ENCODE results near the gene TRABD2A.

TRABD2A gene

DNA sequence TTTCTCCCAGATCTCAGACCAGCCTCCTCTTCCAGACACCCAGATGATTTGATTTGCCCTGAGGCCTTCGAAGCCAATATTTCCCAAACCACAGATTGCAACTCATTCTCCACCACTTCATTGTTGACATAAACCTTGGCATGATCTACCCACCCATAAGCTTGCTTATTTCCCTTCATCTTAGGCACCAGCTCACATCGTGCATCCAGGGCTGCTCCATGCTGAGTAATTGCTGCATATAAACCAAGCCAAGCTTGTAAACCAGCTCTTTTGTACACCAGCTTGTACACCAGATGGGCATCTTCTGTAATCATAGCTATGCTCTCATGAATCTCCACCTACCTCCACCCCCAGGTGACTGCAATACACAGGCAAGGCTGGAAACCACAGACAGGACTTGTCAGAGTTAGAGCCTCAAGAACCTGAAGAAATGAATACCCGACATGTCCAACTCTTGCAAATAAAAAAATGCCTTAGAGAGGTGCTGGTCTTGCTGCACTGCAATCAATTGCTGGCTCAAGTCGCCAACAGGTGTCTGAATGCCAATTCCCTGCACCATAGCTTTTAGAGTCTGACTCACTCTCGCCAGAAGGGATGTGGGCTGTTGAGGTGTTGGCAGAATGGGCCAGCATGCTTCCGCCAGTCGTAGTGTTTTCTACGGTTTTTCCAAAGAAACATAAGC lies 31.5 kb downstream of the TRABD2A start:
- no peak for DNase-seq (ENCODE audit: low read depth)

GRCh38 chr2:84847326-84848050 lies 33.4 kb downstream of the TRABD2A start:
- DNase-seq (ENCODE audit: low read depth), result no peak

- no peak for DNase-seq (ENCODE audit: low read depth)
Measured at GRCh38 chr2:84846741-84847142, 34.1 kb downstream of the TRABD2A start.

DNA sequence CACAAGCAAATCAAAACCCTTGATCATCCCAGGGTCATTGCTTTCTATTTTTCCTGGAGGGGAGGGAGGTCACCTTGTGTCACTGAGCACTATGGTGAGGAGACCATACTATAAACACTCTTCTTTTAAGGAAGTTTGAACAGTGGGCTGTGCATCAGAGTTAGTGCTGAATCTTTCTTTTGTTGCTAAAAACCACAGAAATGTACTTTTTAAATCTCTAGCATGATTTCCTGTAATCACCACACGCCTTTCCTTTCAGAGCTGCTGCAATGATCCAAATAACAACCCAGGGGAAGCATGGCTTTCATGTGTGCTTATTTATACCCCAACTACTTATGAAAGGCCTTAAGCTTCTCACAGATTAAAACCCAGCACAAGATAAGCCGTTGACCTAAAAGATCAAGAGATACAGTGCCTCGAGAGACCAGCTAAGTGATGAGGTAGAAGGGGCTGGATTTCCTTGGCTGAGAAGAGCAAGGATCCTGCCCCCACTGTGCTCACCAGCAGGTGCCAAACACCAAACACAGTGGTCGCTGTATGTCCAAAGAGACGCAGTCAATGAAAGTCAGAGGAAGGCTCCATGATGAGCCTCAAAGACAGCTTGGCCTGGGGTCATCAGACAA lies 34.7 kb downstream of the TRABD2A start:
- no peak for DNase-seq (ENCODE audit: low read depth)

GRCh38 chr2:84844141-84844540 lies 36.7 kb downstream of the TRABD2A start:
- DNase-seq (ENCODE audit: low read depth), result no peak

GRCh38 chr2:84841577-84841976 lies 39.3 kb downstream of the TRABD2A start:
- DNase-seq (ENCODE audit: low read depth), result no peak

DNA sequence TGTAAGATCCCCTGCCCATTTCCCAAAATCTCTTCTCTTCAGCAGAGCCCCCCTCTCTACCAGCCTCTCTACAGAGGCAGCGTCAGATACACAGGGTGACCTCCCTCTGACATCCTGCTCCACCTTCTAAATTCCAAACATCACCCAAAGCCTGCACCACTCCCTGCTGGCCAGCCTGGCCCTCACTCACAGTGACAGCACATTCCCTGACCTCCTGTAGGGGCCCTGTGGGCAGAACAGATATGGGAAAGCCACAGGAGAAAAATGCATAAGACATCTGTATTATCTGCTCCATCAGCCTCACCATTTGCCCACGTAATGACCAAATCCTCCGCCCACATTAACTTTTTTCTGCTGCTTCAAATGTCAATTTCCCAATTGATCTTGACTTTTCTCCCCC lies 40.6 kb downstream of the TRABD2A start:
- no peak for DNase-seq (ENCODE audit: low read depth)

DNA sequence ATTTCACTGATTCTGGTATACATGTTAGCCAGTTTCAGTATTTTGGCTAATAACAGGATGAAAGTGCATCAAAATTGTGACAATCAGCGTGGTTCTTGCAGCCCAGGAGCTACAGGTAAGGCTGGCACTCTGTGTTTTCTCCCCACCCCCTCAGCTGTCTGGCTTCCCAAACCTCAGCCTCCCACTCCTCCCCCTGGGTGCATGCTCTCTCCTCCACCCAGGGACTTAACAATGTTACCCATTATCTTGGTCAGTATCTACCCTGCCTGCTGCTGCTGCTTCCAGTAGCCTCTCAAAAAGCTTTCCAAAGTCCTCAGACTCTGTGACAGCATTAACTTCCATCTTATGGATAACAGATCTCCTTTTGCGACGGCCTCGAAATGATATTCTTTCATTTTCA lies 41.0 kb downstream of the TRABD2A start:
- no peak for DNase-seq (ENCODE audit: low read depth)

GRCh38 chr2:84838434-84839145 lies 42.3 kb downstream of the TRABD2A start:
- DNase-seq (ENCODE audit: low read depth), result no peak

GRCh38 chr2:84836215-84836614 lies 44.7 kb downstream of the TRABD2A start:
- no peak for DNase-seq (ENCODE audit: low read depth)

DNA sequence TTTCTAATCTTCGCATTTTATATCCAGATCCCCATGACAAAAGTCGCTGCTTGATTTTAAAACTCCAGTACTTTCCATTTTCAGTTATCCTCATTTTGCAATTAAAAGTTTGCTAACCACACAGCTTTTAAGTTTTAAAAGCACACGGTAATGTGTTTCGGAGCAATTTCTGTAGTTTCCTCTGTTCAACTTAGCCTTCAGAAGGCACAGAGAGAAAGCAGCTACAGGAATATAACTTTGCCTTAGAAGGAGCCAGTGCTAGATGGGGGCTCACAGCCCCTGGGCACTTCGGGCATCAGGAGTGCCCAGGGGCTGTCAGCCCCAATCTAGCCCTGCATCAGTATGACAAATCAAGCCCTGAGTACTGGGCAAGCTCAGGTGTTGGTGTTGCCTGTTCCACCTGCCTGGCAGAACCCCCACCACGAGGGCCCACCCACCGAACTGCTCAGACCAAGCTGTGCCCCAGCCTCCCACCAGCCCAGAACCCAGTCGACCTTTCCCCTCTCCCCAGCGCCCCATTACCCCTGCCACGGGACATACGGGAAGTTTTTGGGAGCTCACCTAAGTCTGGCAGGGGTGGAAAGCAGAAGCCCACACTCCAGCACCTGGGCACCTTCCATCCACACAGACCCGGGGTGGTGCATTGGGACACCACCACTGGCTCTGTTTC lies 47.3 kb downstream of the TRABD2A start:
- DNase-seq (ENCODE audit: low read depth), result no peak

DNA sequence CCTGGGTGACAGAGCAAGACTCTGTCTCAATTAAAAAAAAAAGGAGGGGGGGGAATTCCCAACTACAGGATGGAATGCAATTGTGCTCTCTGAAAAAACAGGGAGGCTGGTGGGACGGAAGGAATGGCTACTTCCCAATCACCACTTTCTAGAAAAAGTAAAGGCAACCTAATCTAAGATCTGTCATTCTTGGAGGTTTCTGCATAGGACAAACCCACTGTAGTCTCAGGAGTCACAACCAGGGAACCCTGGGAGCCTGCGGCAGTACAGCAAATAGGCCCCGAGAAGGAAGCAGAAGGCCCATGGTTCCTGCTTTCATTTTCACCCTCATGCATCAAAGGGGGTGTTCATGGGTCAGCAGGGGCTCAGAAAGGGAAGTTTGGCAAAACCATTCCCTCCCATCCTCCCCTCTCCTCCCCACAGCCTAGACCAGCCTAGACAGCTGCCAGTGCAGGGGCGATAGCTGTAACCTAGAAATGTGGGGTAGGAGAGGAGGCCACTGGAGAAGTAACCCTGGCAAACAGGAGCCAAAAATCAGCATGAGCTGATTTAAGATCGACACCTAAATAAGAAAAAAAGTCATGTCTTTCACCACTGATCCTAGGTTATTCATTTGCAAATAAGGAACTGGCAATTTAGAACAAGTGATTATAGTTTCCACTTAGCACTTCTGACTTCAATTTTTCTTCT lies 48.0 kb downstream of the TRABD2A start:
- DNase-seq (ENCODE audit: low read depth), result no peak

DNA sequence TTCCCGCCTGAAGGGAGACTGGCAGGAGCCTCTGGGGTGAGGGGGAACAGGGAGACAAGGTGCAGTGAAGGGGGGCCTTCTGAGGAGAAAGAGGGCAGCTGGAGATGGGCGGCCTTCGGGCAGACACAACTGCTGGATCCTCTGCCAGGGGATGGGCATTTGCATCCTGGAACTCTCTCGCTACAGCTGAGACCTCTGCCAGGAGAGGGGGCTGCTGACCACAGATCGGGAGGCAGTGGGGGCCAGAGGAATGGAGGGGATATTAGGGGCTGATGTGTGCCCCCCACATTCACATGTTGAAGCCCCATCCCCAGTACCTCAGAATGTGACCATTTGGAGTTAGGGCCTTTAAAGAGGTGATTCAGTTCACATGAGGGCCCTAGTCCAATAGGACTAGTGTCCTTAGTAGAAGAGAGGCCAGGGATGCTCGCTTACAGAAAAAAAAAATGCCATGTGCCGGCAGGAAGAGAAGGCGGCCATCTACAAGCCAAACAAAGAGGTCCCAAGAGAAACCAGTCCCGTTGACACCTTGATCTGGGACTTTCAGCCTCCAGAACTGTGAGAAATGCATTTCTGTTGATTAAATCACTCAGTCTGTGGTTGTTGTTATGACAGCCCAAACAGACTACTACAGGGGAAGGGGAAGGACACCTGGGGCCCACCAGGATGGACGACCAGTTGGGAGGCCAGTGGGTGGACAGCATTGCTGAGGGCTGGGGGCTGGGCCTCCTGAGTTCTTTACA lies 50.0 kb downstream of the TRABD2A start:
- DNase-seq (ENCODE audit: low read depth), result no peak

GRCh38 chr2:84830095-84830494 lies 50.8 kb downstream of the TRABD2A start:
- no peak for DNase-seq (ENCODE audit: low read depth)

- DNase-seq (ENCODE audit: low read depth), result no peak
Measured at GRCh38 chr2:84829693-84830092, 51.2 kb downstream of the TRABD2A start.

DNA sequence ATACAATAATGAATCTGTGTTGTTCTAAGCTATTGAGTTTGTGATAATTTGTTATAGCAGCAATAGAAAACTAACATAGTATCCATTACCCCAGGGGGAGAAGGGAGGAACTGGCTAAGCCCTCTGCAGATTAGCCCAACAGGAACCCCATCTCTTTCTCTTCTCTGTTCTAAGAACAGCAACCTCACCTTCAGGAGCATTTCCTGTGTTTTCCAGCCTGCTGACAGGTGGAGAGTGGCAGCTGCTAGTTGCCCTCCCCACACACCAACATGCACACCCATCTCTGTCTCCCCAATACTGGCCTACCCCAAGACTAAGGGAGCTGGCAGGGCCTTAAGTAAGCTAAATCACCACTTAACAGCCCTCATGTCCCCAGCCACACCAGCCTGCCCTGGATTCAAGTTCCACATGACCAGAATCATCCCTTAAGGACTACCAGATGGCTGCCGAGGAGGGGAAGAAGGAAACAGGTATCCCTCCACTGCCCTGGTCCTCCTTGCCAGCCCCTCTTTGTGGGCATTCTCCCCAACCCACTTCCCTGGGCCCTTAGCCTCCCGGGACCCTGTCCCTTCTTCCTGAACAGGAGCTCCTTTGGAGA lies 52.8 kb downstream of the TRABD2A start:
- DNase-seq (ENCODE audit: low read depth), result no peak

- no peak for DNase-seq (ENCODE audit: low read depth)
Measured at GRCh38 chr2:84823788-84824187, 57.1 kb downstream of the TRABD2A start.

DNA sequence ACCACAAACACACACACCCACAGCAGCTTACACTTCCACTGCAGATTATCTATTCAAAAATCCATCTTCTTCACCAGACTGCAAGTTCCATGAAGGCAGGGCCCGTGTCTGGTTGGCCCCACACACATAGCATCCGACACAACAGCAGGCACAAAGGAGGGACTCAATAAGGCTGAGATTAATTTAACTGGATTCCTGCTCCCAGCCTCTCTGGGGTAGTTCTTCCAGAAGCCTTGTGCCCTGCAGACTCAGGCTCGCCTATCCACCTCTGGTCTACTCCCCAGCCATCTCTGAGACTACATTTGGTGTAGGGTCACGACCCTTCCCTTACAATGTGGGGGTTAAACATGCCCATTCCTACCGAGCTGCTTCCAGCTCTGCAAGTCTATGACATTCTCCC lies 57.7 kb downstream of the TRABD2A start:
- no peak for DNase-seq (ENCODE audit: low read depth)

GRCh38 chr2:84821806-84822205 lies 59.1 kb downstream of the TRABD2A start:
- DNase-seq (ENCODE audit: low read depth), result no peak

- DNase-seq (ENCODE audit: low read depth), result no peak
Measured at GRCh38 chr2:84817239-84817655, 63.6 kb downstream of the TRABD2A start.

Data from stimulated activated CD8-positive, alpha-beta memory T cell treated with anti-CD3 and anti-CD28 coated beads, Interleukin-12 subunit alpha, Interleukin-12 subunit beta, amount 100 ng/mL, for 4 hours (primary cell).